HCT116 (cell line): ENCODE data around the gene CLN5. TPM values are rescaled to one million over a fixed set of nuclear protein-coding genes. Genes with fewer than 3 reads are reported as not detected.

ENCODE experiments used
- total RNA-seq: library from RNA; stranded (reverse); gene quantifications from one replicate; pipeline ENCODE4 v1.2.1, GENCODE V29; 2021; ENCODE audit not compliant: unreplicated experiment

CLN5 gene
- total RNA-seq, 1 experiment from 2014 or later = 21.4 TPM

Other genes starting within 250 kb of the CLN5 start
- gene KCTD12, start 105.7 kb upstream of the CLN5 start, total RNA-seq = 1.9 TPM
- not detected for gene ACOD1, start 43.6 kb upstream of the CLN5 start, total RNA-seq
- 24.0 TPM for gene FBXL3, start 35.1 kb downstream of the CLN5 start, total RNA-seq